Keratinocyte (primary cell): ENCODE results near the gene ACTR1B.

Source experiments
- CTCF ChIP-seq, 3 experiments: IDR thresholded peaks in 1 of 3; conservative IDR thresholded peaks in 1 of 3; optimal IDR thresholded peaks in 1 of 3; 2 replicates in 2 of 3; 3 replicates in 1 of 3; pipeline versions ENCODE3 to v1.5.1; 2011; ENCODE audit warnings: low read length in 3 of 3, mild to moderate bottlenecking in 3 of 3, moderate library complexity in 2 of 3, control low read depth in 1 of 3, inconsistent platforms in 1 of 3; ENCODE audit not compliant: insufficient read depth in 2 of 3; ENCODE audit errors: extremely low read depth in 1 of 3
- EZH2 ChIP-seq: IDR thresholded peaks from one replicate; pipeline ENCODE4 v1.6.1; 2012; ENCODE audit warnings: inconsistent platforms, mild to moderate bottlenecking, low read length, moderate library complexity

DNA sequence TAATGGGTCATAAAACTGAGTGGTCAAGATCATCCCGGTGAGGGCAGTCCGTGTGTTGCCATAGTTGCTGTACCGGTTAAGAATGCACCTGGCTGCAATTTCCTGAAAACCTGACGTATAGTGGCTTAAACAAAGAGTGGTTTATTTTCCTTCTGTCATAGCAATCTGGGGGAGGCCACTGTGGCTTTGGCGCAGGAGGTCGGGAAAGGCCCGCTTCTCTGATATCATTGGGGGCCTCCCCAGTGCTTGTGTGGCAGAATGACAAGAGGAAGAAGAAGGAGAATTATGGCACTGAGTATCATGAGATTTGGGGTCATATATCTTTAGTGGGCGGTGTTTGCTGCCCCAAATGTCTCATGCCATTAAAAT is 10.1 kb upstream of the ACTR1B start:
- TF ChIP-seq CTCF (optimal IDR thresholded peaks at IDR 0.05 in 1 of 3, IDR thresholded peaks at IDR 0.05 in 1 of 3, conservative IDR thresholded peaks at IDR 0.05 in 1 of 3; ENCODE audit: extremely low read depth in 1 of 3, insufficient read depth in 2 of 3, low read length in 3 of 3) (no peak), EZH2 (no peak)
